Activated T-helper 2 cell treated with anti-CD3 and anti-CD28 coated beads, Interferon-gamma antibody, Interleukin-2, Interleukin-4, amounts not matched to agents 10 μg/mL and 5 μg/mL and 100 μg/mL, durations not matched to agents 14 hours and 24 hours and 36 hours (primary cell): Measurements from ENCODE around the gene MEIS2. TPM values are rescaled to one million over a fixed set of nuclear protein-coding genes. Genes with fewer than 3 reads are reported as not detected.

Experiments used
- DNase-seq: peaks from one replicate; pipeline ENCODE4 v3.0.0; 2021; ENCODE audit warnings: low spot score
- H3K27ac Mint-ChIP-seq: one replicate; pipeline ENCODE4 v1.8.0; 2021; ENCODE audit warnings: mixed read lengths
- H3K27me3 Mint-ChIP-seq: one replicate; pipeline ENCODE4 v1.8.0; 2021; ENCODE audit warnings: low read depth, mixed read lengths
- H3K36me3 Mint-ChIP-seq: one replicate; pipeline ENCODE4 v1.8.0; 2021; ENCODE audit warnings: low read depth, mixed read lengths
- H3K4me1 Mint-ChIP-seq: one replicate; pipeline ENCODE4 v1.8.0; 2021; ENCODE audit warnings: low read depth, mixed read lengths
- H3K4me3 Mint-ChIP-seq: one replicate; pipeline ENCODE4 v1.8.0; 2021; ENCODE audit warnings: low read depth, mild to moderate bottlenecking, moderate library complexity, mixed read lengths
- H3K9me3 Mint-ChIP-seq: one replicate; pipeline ENCODE4 v1.8.0; 2021; ENCODE audit warnings: mixed read lengths
- intact Hi-C: fragments of 100-400 bp; cut with micrococcal nuclease; formaldehyde crosslinking; loops from one replicate; pipeline ENCODE4 v1.15.1; 2023
- total RNA-seq: library from RNA; stranded (reverse); gene quantifications from 2 replicates; pipeline ENCODE4 v1.2.3, GENCODE V29; 2022

The MEIS2 gene
- total RNA-seq, 1 donor from 2014 or later = not detected

DNA sequence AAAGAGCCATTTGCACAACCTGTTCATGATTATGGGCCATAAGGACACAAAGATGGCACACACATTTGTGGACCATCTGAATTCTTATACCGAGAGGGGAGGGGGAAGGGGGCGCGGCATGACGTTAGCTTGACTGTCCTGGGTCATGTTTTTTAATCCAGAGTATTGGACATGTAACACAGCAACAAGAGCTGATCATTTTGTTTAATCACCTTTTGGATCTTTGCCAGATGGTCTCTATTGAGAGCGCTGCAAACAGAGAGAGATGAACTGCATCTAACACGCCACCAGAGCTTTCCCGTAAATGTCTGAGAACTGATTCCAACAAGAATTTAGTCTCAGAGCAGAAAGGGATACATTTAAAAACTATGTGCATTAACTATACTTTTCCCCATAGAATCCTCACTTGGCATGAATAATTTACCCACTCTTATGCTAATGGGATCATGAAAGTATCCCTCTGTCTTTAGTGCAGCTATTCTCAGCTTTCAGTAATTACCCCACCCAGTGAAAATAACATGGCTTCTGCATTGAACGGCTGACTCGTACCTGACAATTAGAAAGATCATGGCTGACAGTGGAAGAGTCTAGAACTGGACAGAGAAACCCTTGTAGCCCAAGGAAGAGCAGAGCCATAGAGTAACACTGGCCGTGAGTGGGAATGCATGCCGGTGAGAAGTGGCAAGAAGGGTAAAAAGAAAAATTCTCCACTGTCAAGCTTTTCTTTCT, 22.6 kb downstream of the MEIS2 start:
- Mint-ChIP-seq H3K27ac (no peak overlapping the region), H3K9me3 (no peaks in the 10 kb centered on the region), H3K36me3 (no peaks in the 10 kb centered on the region), H3K4me3 (no peak overlapping the region), H3K27me3 (no peaks in the 10 kb centered on the region), H3K4me1 (no peaks in the 10 kb centered on the region)
- intact Hi-C loops = no loop called here
- DNase-seq = no peak

DNA sequence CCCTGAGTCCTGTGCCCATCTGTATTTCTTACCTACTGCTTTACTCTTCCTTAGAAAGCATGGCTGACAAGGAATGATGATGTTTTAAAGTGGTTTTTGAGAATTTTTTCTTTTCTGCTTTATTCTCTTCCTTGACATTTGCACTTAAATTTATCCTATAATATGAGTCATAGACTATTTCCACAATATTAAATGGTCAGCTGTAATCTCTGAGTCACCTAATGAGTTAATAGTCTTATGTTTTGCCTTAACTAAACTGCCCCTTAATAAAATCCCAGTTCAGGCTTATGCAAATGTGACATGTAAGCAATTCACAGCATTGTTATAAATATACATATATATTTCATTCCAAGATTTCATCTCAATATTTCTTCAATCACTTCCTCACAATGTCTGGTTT, 23.8 kb downstream of the MEIS2 start:
- Mint-ChIP-seq H3K36me3 (no peaks in the 10 kb centered on the region), H3K27ac (no peak overlapping the region), H3K4me3 (no peak overlapping the region), H3K4me1 (no peaks in the 10 kb centered on the region), H3K9me3 (no peaks in the 10 kb centered on the region), H3K27me3 (no peaks in the 10 kb centered on the region)
- DNase-seq = no peak
- intact Hi-C loops = no loop called here

DNA sequence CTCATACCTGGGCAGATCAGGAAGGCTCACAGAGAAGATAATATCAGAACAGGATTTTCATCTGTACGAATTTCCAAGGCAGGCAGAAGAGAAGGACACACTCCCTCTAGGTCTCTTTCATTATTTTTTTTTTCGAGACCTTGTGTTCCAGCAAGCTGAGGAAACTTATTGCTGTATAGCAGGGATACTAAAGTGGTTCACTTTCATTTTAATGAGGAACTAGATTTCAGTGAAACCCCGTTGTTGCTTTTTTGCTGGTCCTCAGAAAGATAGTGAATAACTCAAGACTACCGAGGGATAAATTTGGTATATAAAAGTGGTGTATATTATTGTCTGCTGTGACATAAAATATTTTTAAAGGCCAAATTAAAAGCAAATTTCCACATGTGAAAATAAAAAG, 24.6 kb downstream of the MEIS2 start:
- no peak for DNase-seq
- Mint-ChIP-seq H3K4me1 (no peaks in the 10 kb centered on the region), H3K27ac (no peak overlapping the region), H3K36me3 (no peaks in the 10 kb centered on the region), H3K4me3 (no peak overlapping the region), H3K27me3 (no peaks in the 10 kb centered on the region), H3K9me3 (no peaks in the 10 kb centered on the region)
- intact Hi-C loops = no loop called here

DNA sequence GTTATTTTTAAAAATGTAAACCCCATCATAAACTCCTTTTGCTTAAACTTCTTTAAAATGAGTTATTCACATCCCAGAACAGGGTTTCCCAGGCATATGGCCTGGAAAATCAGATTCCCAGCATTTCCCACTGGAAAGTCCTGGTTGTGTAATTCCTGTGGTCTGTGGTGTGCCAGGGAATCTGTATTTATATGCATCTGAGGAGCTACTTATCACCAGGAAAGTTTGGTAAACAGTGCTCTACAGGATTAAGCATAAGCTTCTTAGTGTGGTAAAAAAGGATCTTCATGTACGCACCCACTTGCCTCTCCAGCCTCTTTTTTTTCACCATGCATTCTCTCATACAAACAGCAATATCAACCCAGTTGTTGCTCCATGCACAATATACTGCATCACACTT, 28.2 kb downstream of the MEIS2 start:
- no peaks in the 10 kb centered on the region for H3K4me1 Mint-ChIP-seq
- no peaks in the 10 kb centered on the region for H3K36me3 Mint-ChIP-seq
- H3K27me3 Mint-ChIP-seq = no peaks in the 10 kb centered on the region
- no peak overlapping the region for H3K27ac Mint-ChIP-seq
- no peaks in the 10 kb centered on the region for H3K9me3 Mint-ChIP-seq
- H3K4me3 Mint-ChIP-seq = no peak overlapping the region
- intact Hi-C loops = no loop called here
- DNase-seq = no peak

DNA sequence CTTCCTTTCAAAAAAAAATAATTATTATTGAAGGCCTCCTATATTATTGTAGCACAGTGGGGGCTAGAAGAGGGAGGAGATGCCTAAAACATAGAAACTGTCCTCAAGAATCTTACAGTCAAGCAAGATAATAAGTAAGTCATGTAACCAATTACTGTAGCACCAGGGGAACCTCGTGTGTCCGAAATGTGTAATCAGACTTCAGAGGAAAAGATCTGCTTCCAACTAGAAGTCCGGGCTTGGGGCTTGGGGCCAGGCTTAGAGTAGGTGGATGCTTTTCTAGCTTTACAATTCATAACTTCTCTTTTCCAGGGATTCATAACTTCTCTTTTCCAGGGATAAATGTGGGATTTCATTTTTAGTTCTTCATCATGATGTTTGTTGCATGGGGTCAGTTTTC, 29.2 kb downstream of the MEIS2 start:
- intact Hi-C loops = no loop called here

DNA sequence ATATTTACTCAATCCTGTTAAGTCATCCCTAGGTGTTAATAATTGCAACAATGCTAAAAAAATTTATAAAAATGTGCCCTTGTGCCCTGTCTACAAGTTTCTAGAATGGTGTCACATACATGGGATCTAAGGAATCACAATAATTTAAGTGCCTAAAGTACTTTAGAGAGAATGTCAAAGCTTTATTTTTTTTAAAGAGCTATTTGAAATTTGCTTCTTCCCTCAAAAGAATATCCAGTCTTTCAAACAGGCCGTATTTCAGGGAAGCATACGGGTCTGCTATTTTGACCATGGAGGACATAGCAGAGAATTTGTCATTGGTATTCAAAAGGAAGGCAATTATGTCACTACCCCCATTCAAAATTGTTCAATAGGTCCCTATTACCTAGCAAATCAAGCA, 29.7 kb downstream of the MEIS2 start:
- no peak overlapping the region for H3K4me3 Mint-ChIP-seq
- no peaks in the 10 kb centered on the region for H3K9me3 Mint-ChIP-seq
- H3K4me1 Mint-ChIP-seq = no peaks in the 10 kb centered on the region
- no peak overlapping the region for H3K27ac Mint-ChIP-seq
- no peaks in the 10 kb centered on the region for H3K27me3 Mint-ChIP-seq
- H3K36me3 Mint-ChIP-seq = no peaks in the 10 kb centered on the region
- intact Hi-C loops = no loop called here
- no peak for DNase-seq

More for the DNA sequence above, 29.2 kb downstream of the MEIS2 start:
- no peaks in the 10 kb centered on the region for H3K9me3 Mint-ChIP-seq
- no peaks in the 10 kb centered on the region for H3K27me3 Mint-ChIP-seq
- H3K27ac Mint-ChIP-seq = no peak overlapping the region
- H3K4me1 Mint-ChIP-seq = no peaks in the 10 kb centered on the region
- DNase-seq = no peak
- H3K36me3 Mint-ChIP-seq = no peaks in the 10 kb centered on the region
- no peak overlapping the region for H3K4me3 Mint-ChIP-seq

DNA sequence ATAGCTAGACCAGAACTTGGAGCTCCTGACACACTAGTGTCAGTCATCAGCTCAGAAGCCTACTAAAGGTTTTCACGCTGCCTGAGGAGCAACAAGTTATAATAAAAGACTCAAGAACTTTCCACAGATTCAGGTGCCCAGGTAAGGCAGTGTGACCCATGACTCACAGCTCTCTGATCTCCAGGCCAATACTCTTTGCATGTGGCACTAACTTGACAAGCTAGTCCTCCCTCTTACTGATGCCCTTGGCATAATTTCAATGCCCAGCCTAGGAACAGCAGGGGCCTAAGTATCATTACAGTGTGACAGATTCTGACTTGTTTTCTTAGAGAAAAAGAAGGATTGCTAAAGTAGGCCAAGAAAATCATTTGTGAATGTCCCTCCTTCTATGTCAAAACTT, 38.4 kb downstream of the MEIS2 start:
- Mint-ChIP-seq H3K4me3 (no peak overlapping the region), H3K27ac (no peak overlapping the region), H3K27me3 (no peaks in the 10 kb centered on the region), H3K36me3 (no peaks in the 10 kb centered on the region), H3K9me3 (no peaks in the 10 kb centered on the region), H3K4me1 (no peaks in the 10 kb centered on the region)
- DNase-seq = no peak
- intact Hi-C loops = no loop called here

DNA sequence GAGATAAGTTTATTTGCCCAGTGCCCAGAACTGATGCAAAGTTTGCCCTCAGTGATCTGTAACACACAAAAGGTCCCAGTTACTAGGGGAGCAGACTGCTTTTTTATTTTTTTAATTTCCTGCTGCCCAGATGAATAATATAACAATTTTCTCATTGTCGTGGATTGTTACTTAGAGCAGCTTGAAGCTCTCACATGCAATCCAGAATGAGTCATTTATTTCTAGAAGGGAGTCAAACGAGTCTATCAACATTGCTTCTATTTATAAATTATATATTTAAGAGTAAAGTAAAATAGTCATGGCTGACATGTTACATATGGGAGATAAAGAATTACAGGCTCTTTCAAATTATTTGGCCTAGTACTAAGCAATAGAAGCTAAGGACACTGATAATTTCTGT, 41.3 kb downstream of the MEIS2 start:
- Mint-ChIP-seq H3K27ac (no peak overlapping the region), H3K36me3 (no peaks in the 10 kb centered on the region), H3K27me3 (no peaks in the 10 kb centered on the region), H3K4me3 (no peak overlapping the region), H3K4me1 (no peaks in the 10 kb centered on the region), H3K9me3 (no peaks in the 10 kb centered on the region)
- no peak for DNase-seq
- intact Hi-C loops = no loop called here

DNA sequence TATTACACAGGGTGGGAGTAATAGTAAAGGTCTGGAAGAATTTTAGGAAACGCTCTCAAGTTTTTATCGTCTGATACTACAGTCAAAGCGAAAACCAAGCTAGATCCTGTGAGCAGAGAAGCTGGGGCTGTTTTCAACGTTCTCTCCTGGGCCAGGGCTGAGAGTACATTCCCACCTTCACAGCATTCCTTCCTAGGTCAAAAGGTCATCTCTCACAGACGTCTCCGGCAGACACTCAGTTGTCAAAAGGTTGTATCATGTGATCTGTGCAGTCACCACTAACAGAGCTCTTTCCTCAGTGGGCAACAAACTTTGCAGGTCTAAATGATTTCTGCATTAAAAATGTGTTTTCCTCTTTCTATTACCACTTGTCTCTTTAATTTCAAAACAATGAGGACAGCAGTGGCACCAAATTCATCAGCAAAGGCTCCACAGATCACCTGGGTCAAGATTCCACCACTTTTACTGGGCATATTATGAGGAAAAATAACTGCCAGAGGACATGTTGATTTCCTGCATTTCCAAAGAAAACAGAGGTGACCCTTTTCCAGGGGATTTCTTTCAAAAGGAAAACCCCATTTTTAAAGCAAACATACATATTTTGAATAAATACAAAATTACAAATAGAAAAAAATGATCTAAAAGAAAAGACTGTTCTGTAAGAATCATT, 41.9 kb downstream of the MEIS2 start:
- Mint-ChIP-seq H3K36me3 (no peaks in the 10 kb centered on the region), H3K27me3 (no peaks in the 10 kb centered on the region), H3K4me3 (no peak overlapping the region), H3K9me3 (no peaks in the 10 kb centered on the region), H3K27ac (no peak overlapping the region), H3K4me1 (no peaks in the 10 kb centered on the region)
- intact Hi-C loops = no loop called here
- DNase-seq = no peak

DNA sequence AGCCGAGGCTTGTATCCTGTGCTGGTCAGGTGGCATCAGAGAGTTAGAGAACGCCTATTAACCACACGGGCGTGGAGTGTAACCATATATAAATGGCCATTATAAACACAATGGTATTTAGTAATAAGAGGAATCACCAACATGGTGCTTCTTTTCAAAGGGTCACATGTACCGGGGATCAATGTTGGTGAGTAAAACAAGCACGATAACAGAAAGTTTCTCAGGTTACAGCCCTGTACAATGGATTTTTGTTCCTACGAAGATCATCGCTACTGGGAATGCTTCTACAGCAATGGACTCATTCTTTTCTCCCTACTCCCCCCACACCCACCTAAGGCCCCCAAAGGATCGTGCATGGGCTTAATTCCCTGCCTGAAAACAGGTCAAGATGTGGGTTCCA, 42.5 kb downstream of the MEIS2 start:
- H3K36me3 Mint-ChIP-seq = no peaks in the 10 kb centered on the region
- H3K4me1 Mint-ChIP-seq = no peaks in the 10 kb centered on the region
- H3K27me3 Mint-ChIP-seq = no peaks in the 10 kb centered on the region
- no peak overlapping the region for H3K27ac Mint-ChIP-seq
- no peak for DNase-seq
- intact Hi-C loops = no loop called here
- no peaks in the 10 kb centered on the region for H3K9me3 Mint-ChIP-seq
- no peak overlapping the region for H3K4me3 Mint-ChIP-seq

DNA sequence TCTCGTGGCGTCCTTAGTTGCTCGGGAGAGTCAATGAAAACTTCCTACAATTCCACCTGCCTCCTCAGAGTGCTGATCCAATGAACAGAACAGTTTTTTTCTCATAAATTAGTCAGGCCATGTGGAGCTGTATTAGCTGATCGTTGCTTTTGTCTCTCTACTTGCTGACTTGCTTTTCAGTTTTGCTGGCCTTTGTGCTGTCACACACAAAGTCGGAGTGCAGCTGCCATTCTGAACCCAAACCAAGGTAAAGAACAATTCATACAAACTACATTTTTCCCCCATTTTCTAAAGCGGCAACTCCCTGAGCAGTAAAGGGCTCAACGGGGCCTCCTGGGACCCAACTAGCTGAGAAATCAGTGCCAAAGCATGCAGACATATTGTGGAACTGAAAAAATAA, 43.1 kb downstream of the MEIS2 start:
- intact Hi-C loops = no loop called here
- Mint-ChIP-seq H3K4me3 (no peak overlapping the region), H3K9me3 (no peaks in the 10 kb centered on the region), H3K4me1 (no peaks in the 10 kb centered on the region), H3K36me3 (no peaks in the 10 kb centered on the region), H3K27ac (no peak overlapping the region), H3K27me3 (no peaks in the 10 kb centered on the region)
- DNase-seq = no peak

DNA sequence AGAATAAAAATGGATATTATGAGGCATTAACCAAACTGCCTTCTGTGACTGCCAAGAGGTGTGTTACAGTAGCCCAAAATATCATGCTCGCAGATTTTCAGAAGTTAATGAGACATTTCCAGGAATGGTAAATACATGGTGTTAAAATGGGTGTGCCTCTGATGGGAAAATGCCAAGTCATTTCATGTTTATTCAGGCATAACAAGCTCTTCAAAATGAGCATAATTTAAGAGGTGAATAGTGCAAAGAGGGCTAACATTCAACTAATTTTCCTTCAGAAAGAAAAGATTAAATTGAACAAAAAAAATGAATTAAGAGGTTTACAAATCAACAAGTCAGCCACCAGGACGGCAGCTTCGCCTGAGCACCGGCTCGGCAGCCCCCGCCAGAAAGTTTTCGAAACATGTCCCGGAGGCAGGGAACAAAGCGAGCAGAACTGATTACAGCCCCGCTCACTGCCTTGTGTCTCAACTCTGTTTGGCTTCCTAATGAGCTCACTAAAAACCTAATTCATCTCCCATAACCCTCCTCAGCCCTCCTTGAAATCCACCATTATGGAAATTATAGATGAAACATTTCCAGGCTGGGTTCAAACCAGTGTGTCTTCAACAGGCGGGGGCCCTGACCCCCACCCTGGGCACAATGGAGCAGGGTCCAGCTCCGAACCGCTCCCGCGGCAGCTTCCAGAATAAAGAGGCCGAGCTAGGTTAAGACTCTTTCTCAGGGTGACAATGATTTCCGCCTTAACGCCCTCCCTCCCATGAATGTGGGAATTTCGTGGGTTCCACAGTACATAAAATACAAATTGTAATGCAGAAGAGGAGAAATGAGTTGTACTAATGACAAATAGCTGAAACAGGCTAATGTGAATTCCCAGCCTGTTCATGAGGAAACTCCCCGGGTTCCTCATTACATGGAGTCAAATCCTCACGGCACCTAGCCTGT, 43.9 kb downstream of the MEIS2 start:
- no peaks in the 10 kb centered on the region for H3K4me1 Mint-ChIP-seq
- intact Hi-C loops = no loop called here
- no peaks in the 10 kb centered on the region for H3K36me3 Mint-ChIP-seq
- DNase-seq = no peak
- H3K4me3 Mint-ChIP-seq = no peak overlapping the region
- no peak overlapping the region for H3K27ac Mint-ChIP-seq
- H3K9me3 Mint-ChIP-seq = no peaks in the 10 kb centered on the region
- H3K27me3 Mint-ChIP-seq = no peaks in the 10 kb centered on the region

DNA sequence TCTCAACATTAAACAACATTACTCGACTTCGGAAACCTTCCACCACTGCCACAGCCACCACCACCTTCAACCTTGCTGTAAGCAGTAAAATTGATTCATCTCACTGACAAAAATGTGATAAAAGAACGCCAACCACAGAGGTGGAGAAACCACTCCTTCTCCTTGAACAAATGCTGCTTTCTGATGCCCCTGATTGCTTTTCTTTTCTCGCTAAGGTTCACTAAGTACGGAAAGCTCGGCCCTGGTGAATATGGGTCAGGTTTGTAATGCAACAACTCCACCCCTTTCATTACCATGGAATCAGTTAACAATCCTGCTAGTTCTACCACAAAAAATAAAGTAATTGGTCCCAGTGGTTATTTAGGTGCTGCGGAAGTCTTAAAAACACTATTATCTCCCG, 44.9 kb downstream of the MEIS2 start:
- no peak overlapping the region for H3K27ac Mint-ChIP-seq
- DNase-seq = no peak
- H3K27me3 Mint-ChIP-seq = no peaks in the 10 kb centered on the region
- H3K4me1 Mint-ChIP-seq = no peaks in the 10 kb centered on the region
- H3K4me3 Mint-ChIP-seq = no peak overlapping the region
- H3K36me3 Mint-ChIP-seq = no peaks in the 10 kb centered on the region
- intact Hi-C loops = no loop called here
- no peaks in the 10 kb centered on the region for H3K9me3 Mint-ChIP-seq
